Natural killer cell treated with Interleukin-12 subunit alpha and Interleukin-12 subunit beta and Interleukin-15 and Interleukin-18, amount 100 ng/mL, for 72 hours (primary cell): ENCODE measurements around the gene CLSTN1. TPM values are rescaled to one million over a fixed set of nuclear protein-coding genes. Genes with fewer than 3 reads are reported as not detected.
A peak's percentile ranks its signal among the peaks of the same experiment; 100 is the strongest.

Experiments used
- ATAC-seq, 2 donors: fragments of 150-1000 bp; cut with Tn5 transposase in 1 of 2; sonication (Bioruptor Pico), chemical (Tn5 transposase) in 1 of 2; 2 replicates each; pipeline ENCODE4 v1.10.0; 2021
- DNase-seq: peaks from one replicate; pipeline ENCODE4 v3.0.0; 2022; ENCODE audit warnings: low spot score
- H3K27ac Mint-ChIP-seq, 2 donors: 1 replicate in 1 of 2; 2 replicates in 1 of 2; pipeline ENCODE4 v1.8.0; 2022; ENCODE audit warnings: mixed read lengths in 2 of 2, mild to moderate bottlenecking in 1 of 2, moderate library complexity in 1 of 2
- H3K27me3 Mint-ChIP-seq, 2 donors: 1 replicate in 1 of 2; 2 replicates in 1 of 2; pipeline ENCODE4 v1.8.0; 2022; ENCODE audit warnings: mixed read lengths in 2 of 2
- H3K36me3 Mint-ChIP-seq: one replicate; pipeline ENCODE4 v1.8.0; 2022; ENCODE audit warnings: mixed read lengths
- H3K4me1 Mint-ChIP-seq, 2 donors: 1 replicate in 1 of 2; 2 replicates in 1 of 2; pipeline ENCODE4 v1.8.0; 2022; ENCODE audit warnings: low read depth in 2 of 2, mixed read lengths in 2 of 2, mild to moderate bottlenecking in 1 of 2
- H3K4me3 Mint-ChIP-seq: one replicate; pipeline ENCODE4 v1.8.0; 2022; ENCODE audit warnings: mixed read lengths
- H3K9me3 Mint-ChIP-seq: 2 replicates; pipeline ENCODE4 v1.8.0; 2022; ENCODE audit warnings: mixed read lengths
- total RNA-seq, 2 donors: library from RNA; stranded (reverse); gene quantifications; one replicate each; pipeline ENCODE4 v1.2.3, GENCODE V29; 2022

The CLSTN1 gene
- total RNA-seq, 2 donors from 2014 or later = 57.3 to 66.4 TPM

- no peak overlapping the region for H3K27ac Mint-ChIP-seq
- H3K4me1 Mint-ChIP-seq = peaks cover 2 to 4% of the 10 kb centered on the region in 2 donors
- no peak overlapping the region for H3K4me3 Mint-ChIP-seq
- H3K9me3 Mint-ChIP-seq = no peaks in the 10 kb centered on the region
- no peak for DNase-seq
- no peaks in the 10 kb centered on the region for H3K27me3 Mint-ChIP-seq
- no peak for ATAC-seq
- peaks cover 9% of the 10 kb centered on the region for H3K36me3 Mint-ChIP-seq
These were observed 77.1 kb downstream of the CLSTN1 start for GRCh38 chr1:9746651-9747050.

- no peaks in the 10 kb centered on the region for H3K27me3 Mint-ChIP-seq
- no peaks in the 10 kb centered on the region for H3K9me3 Mint-ChIP-seq
- H3K4me3 Mint-ChIP-seq = no peak overlapping the region
- DNase-seq = no peak
- ATAC-seq = no peak
- peaks cover 0 to 4% of the 10 kb centered on the region in 2 donors for H3K4me1 Mint-ChIP-seq
- no peak overlapping the region for H3K27ac Mint-ChIP-seq
- H3K36me3 Mint-ChIP-seq = peaks cover 9% of the 10 kb centered on the region
These were observed 77.6 kb downstream of the CLSTN1 start for GRCh38 chr1:9746211-9746610.

GRCh38 chr1:9744106-9744799 lies 79.5 kb downstream of the CLSTN1 start:
- Mint-ChIP-seq H3K4me1 (no peaks in the 10 kb centered on the region), H3K4me3 (no peak overlapping the region), H3K27ac (no peak overlapping the region), H3K27me3 (no peaks in the 10 kb centered on the region), H3K9me3 (no peaks in the 10 kb centered on the region), H3K36me3 (peaks cover 4% of the 10 kb centered on the region)
- ATAC-seq (peak in 1 of 2 donors; percentile 55), DNase-seq (no peak)

GRCh38 chr1:9737671-9738070 lies 86.1 kb downstream of the CLSTN1 start:
- H3K4me1 Mint-ChIP-seq = peaks cover 0 to 15% of the 10 kb centered on the region in 2 donors
- no peaks in the 10 kb centered on the region for H3K27me3 Mint-ChIP-seq
- no peak for ATAC-seq
- H3K4me3 Mint-ChIP-seq = no peak overlapping the region
- H3K36me3 Mint-ChIP-seq = peaks cover 4% of the 10 kb centered on the region
- peak overlapping the region in 1 of 2 donors; percentile 47 for H3K27ac Mint-ChIP-seq
- DNase-seq = no peak
- H3K9me3 Mint-ChIP-seq = no peaks in the 10 kb centered on the region

GRCh38 chr1:9737057-9737456 lies 86.7 kb downstream of the CLSTN1 start:
- Mint-ChIP-seq H3K27me3 (no peaks in the 10 kb centered on the region), H3K9me3 (no peaks in the 10 kb centered on the region), H3K27ac (no peak overlapping the region), H3K4me1 (peaks cover 4 to 15% of the 10 kb centered on the region in 2 donors), H3K36me3 (peaks cover 3% of the 10 kb centered on the region), H3K4me3 (no peak overlapping the region)
- ATAC-seq = no peak
- DNase-seq = no peak

- DNase-seq (no peak), ATAC-seq (no peak)
- no peak overlapping the region for H3K27ac Mint-ChIP-seq
- H3K27me3 Mint-ChIP-seq = no peaks in the 10 kb centered on the region
- H3K4me3 Mint-ChIP-seq = no peak overlapping the region
- no peaks in the 10 kb centered on the region for H3K36me3 Mint-ChIP-seq
- peaks cover 11 to 20% of the 10 kb centered on the region in 2 donors for H3K4me1 Mint-ChIP-seq
- no peaks in the 10 kb centered on the region for H3K9me3 Mint-ChIP-seq
These were observed 87.5 kb downstream of the CLSTN1 start for GRCh38 chr1:9736241-9736640.

- no peak for ATAC-seq
- H3K27me3 Mint-ChIP-seq = no peaks in the 10 kb centered on the region
- H3K36me3 Mint-ChIP-seq = no peaks in the 10 kb centered on the region
- DNase-seq = no peak
- H3K4me1 Mint-ChIP-seq = peaks cover 12 to 22% of the 10 kb centered on the region in 2 donors
- H3K9me3 Mint-ChIP-seq = no peaks in the 10 kb centered on the region
- H3K4me3 Mint-ChIP-seq = no peak overlapping the region
- H3K27ac Mint-ChIP-seq = peak overlapping the region in 1 of 2 donors; percentile 16
These were observed 88.0 kb downstream of the CLSTN1 start for GRCh38 chr1:9735800-9736199.

GRCh38 chr1:9733160-9733789 lies 90.5 kb downstream of the CLSTN1 start:
- no peak overlapping the region for H3K4me3 Mint-ChIP-seq
- no peaks in the 10 kb centered on the region for H3K9me3 Mint-ChIP-seq
- H3K27ac Mint-ChIP-seq = peak overlapping the region; percentile 51 to 81
- DNase-seq (no peak), ATAC-seq (no peak)
- peaks cover 9% of the 10 kb centered on the region for H3K36me3 Mint-ChIP-seq
- H3K27me3 Mint-ChIP-seq = no peaks in the 10 kb centered on the region
- peaks cover 27 to 36% of the 10 kb centered on the region in 2 donors for H3K4me1 Mint-ChIP-seq

GRCh38 chr1:9732123-9732971 lies 91.4 kb downstream of the CLSTN1 start:
- DNase-seq = no peak

GRCh38 chr1:9731561-9731960 lies 92.2 kb downstream of the CLSTN1 start:
- H3K27me3 Mint-ChIP-seq = no peaks in the 10 kb centered on the region
- H3K27ac Mint-ChIP-seq = peak overlapping the region; percentile 64 to 67
- ATAC-seq (no peak), DNase-seq (no peak)
- H3K9me3 Mint-ChIP-seq = no peaks in the 10 kb centered on the region
- peaks cover 9% of the 10 kb centered on the region for H3K36me3 Mint-ChIP-seq
- H3K4me3 Mint-ChIP-seq = no peak overlapping the region
- peaks cover 31 to 41% of the 10 kb centered on the region in 2 donors for H3K4me1 Mint-ChIP-seq

More at GRCh38 chr1:9732123-9732971, 91.4 kb downstream of the CLSTN1 start:
- no peaks in the 10 kb centered on the region for H3K27me3 Mint-ChIP-seq
- ATAC-seq = no peak
- H3K4me3 Mint-ChIP-seq = no peak overlapping the region
- peaks cover 31 to 37% of the 10 kb centered on the region in 2 donors for H3K4me1 Mint-ChIP-seq
- H3K36me3 Mint-ChIP-seq = peaks cover 9% of the 10 kb centered on the region
- peak overlapping the region; percentile 64 to 81 for H3K27ac Mint-ChIP-seq
- H3K9me3 Mint-ChIP-seq = no peaks in the 10 kb centered on the region

- H3K36me3 Mint-ChIP-seq = peaks cover 9% of the 10 kb centered on the region
- ATAC-seq (no peak), DNase-seq (no peak)
- H3K27me3 Mint-ChIP-seq = no peaks in the 10 kb centered on the region
- H3K27ac Mint-ChIP-seq = peak overlapping the region; percentile 64 to 67
- H3K9me3 Mint-ChIP-seq = no peaks in the 10 kb centered on the region
- no peak overlapping the region for H3K4me3 Mint-ChIP-seq
- H3K4me1 Mint-ChIP-seq = peaks cover 31 to 41% of the 10 kb centered on the region in 2 donors
These were observed 92.7 kb downstream of the CLSTN1 start for GRCh38 chr1:9731051-9731537.

GRCh38 chr1:9730096-9730901 lies 93.5 kb downstream of the CLSTN1 start:
- Mint-ChIP-seq H3K36me3 (peaks cover 9% of the 10 kb centered on the region), H3K4me3 (no peak overlapping the region), H3K9me3 (no peaks in the 10 kb centered on the region), H3K4me1 (peaks cover 31 to 41% of the 10 kb centered on the region in 2 donors), H3K27me3 (no peaks in the 10 kb centered on the region), H3K27ac (peak overlapping the region; percentile 64 to 66)
- DNase-seq (no peak), ATAC-seq (no peak)

GRCh38 chr1:9729523-9729922 lies 94.2 kb downstream of the CLSTN1 start:
- H3K27me3 Mint-ChIP-seq = no peaks in the 10 kb centered on the region
- DNase-seq (peak; percentile 59), ATAC-seq (no peak)
- H3K27ac Mint-ChIP-seq = peak overlapping the region; percentile 86 to 87
- no peaks in the 10 kb centered on the region for H3K9me3 Mint-ChIP-seq
- H3K4me3 Mint-ChIP-seq = no peak overlapping the region
- H3K36me3 Mint-ChIP-seq = peaks cover 9% of the 10 kb centered on the region
- H3K4me1 Mint-ChIP-seq = peaks cover 34 to 46% of the 10 kb centered on the region in 2 donors
